SKM-1 treated with dmso at 0.1 percent for 144 hours (cell line): Measurements from ENCODE around the gene UBA1.

Experiments used
- DNase-seq: peaks from one replicate; lab custom pipeline; 2025; ENCODE audit not compliant: unreplicated experiment; lab: John Stamatoyannopoulos, UW

UBA1 gene

GRCh38 chrX:47187106-47187677 is 6.4 kb upstream of the UBA1 start:
- DNase-seq = no peak

GRCh38 chrX:47189906-47190305 is 3.7 kb upstream of the UBA1 start:
- no peak for DNase-seq

- DNase-seq = peak; percentile 74
Measured at GRCh38 chrX:47190445-47191269, 3.0 kb upstream of the UBA1 start.

GRCh38 chrX:47191331-47191730 is 2.3 kb upstream of the UBA1 start:
- DNase-seq = no peak

- DNase-seq = no peak
Measured at GRCh38 chrX:47191806-47192401, 1.7 kb upstream of the UBA1 start.

- DNase-seq = no peak
Measured at GRCh38 chrX:47194194-47194787, 662 bp downstream of the UBA1 start.

- no peak for DNase-seq
Measured at GRCh38 chrX:47196098-47196497, 2.5 kb downstream of the UBA1 start.

GRCh38 chrX:47197526-47197925 is 3.9 kb downstream of the UBA1 start:
- DNase-seq = no peak

- DNase-seq = no peak
Measured at GRCh38 chrX:47198026-47198686, 4.5 kb downstream of the UBA1 start.

GRCh38 chrX:47198687-47199080 is 5.1 kb downstream of the UBA1 start:
- no peak for DNase-seq

GRCh38 chrX:47199286-47199685 is 5.7 kb downstream of the UBA1 start:
- no peak for DNase-seq

- no peak for DNase-seq
Measured at GRCh38 chrX:47200385-47201150, 6.9 kb downstream of the UBA1 start.

- DNase-seq = no peak
Measured at GRCh38 chrX:47201345-47201944, 7.8 kb downstream of the UBA1 start.

- DNase-seq = no peak
Measured at GRCh38 chrX:47202316-47202715, 8.7 kb downstream of the UBA1 start.

- no peak for DNase-seq
Measured at GRCh38 chrX:47202877-47203276, 9.2 kb downstream of the UBA1 start.

GRCh38 chrX:47204970-47205369 is 11.3 kb downstream of the UBA1 start:
- DNase-seq = no peak

GRCh38 chrX:47206316-47206715 is 12.7 kb downstream of the UBA1 start:
- no peak for DNase-seq

- DNase-seq = no peak
Measured at GRCh38 chrX:47208108-47208507, 14.5 kb downstream of the UBA1 start.

GRCh38 chrX:47209508-47210238 is 16.0 kb downstream of the UBA1 start:
- DNase-seq = no peak
